NCI-H1417 treated with DMSO at 0.1 percent for 48 hours (cell line): ENCODE data around the gene AGBL4.

Source experiments
- DNase-seq: peaks from one replicate; lab custom pipeline; 2025; lab: John Stamatoyannopoulos, UW

Gene AGBL4

DNA sequence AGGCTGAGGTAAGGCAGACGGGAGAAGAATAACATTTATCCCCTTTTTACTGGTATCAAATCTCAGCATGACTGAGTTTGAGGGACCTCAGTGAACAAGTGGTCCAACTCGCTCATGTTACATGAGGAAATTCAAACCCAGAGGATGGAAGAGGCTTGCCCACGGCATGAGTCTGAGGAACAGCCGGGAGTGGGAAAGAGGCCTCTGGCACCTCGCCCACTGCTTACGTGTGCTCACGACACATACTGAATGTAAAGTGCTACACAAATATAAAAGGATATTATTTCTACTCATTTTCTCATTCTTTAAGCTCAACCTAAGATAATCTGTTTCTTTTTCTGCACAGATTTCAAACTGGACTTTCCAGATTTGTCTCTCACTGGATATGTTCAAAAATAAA, 1261.8 kb downstream of the AGBL4 start:
- no peak for DNase-seq

DNA sequence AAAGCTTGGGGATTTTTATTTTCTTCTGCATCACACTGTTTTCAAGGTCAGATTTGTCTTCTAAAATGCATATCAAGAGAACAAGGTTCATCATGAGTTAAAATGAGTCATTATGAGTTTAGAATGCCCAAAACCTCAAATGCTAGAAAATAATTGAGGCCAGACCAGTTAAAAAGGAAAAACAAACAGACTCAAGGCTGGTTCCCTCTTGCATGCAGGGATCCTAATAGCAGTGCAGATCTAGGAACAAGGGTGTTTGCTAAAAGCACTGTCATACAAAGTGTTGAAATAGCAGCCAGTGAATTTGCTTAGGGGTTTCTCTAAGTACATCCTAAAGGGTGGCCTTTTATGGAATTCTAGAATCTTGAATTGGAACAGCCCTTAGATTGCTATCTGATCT, 1262.3 kb downstream of the AGBL4 start:
- no peak for DNase-seq

GRCh38 chr1:48760857-48761256, 1262.9 kb downstream of the AGBL4 start:
- no peak for DNase-seq

DNA sequence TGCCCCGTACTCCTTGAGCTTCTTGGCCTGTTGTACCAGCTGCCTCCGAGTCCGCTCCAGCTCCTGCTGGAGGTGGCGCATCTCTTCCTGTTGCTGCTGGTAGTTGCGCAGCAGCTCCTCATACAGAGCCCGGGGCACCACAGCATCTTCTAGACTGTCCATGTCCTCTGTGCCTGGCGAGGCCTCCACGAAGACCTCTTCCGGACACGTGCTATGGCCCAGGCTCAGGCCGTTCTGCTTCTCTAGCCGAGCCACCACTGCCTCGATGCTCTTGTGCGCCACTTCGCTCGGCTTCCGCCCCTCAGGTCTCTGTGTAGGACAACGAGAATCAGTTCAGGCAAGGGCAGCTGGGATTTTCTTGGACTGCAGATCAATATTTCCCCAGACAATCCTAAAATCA, 1264.8 kb downstream of the AGBL4 start:
- DNase-seq = no peak

GRCh38 chr1:48757363-48757762, 1266.4 kb downstream of the AGBL4 start:
- no peak for DNase-seq

DNA sequence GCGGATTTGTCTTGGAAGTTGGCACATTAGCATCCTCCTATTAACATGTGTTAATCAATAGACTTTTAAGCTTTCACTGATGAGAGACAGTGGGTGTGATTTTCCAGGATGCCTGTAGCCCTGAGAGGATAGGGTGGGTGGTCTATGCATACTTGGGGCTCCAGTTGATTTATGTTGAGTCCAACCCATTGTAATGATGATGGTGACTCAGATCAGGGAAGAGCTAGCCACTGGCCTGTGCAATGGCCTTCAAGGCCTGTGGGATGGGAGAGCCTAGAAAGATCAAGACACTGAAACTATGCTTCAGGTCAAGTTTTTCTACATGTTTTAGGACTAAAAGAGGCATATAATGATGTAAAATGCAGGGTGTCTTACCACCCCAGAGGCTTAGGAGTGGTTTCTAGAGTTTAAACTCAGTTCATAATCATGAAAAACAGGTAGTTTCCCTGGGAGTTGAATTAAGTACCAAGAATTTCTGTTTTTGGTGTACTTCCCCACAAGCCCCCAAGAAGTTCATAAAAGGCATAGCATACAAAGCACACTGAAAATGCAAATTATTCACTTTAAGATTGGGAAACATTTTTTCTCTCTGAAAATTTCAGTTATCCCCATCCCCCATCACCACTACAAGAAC, 1267.0 kb downstream of the AGBL4 start:
- DNase-seq = no peak

GRCh38 chr1:48753293-48753692, 1270.5 kb downstream of the AGBL4 start:
- no peak for DNase-seq

- no peak for DNase-seq
Observed at GRCh38 chr1:48750109-48750508, 1273.6 kb downstream of the AGBL4 start.

DNA sequence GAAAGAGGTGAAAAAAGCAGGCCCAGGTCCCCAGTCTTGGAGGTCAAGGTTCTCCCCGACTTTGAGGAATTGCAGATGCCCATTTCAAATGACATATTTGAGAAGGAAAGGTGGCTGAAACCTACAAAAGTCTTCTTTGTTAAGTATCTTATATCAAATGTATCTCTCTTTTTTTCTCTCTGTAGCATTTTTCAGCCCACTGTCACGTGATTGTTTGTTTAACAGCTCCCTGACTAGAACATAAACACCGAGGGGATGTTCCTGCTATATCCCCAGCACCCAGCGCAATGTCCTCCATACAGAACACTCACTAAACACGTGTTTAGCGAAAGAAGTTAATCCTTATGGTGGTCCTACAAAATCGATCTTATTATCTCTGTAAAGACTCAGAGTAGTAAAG, 1274.7 kb downstream of the AGBL4 start:
- no peak for DNase-seq

- DNase-seq = no peak
Observed at GRCh38 chr1:48746906-48747305, 1276.8 kb downstream of the AGBL4 start.

DNA sequence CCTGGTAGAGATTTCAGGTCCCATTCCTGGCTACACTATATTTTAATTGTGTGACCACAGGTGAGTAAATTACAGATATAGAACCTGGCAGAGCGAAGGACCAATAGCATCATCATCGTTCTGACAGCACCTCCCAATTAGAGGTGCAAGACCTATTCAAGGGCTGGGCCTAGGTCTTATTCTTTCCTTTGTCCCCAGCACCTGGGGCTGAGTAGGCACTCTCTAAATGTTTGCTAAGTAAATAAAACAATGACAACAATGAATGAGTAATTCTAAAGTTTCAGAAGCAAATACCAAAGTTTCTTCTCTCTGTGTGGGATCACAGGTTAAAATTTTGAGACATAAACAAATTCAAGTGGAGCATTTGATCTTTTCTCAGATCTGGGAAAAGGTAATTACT, 1279.7 kb downstream of the AGBL4 start:
- no peak for DNase-seq

DNA sequence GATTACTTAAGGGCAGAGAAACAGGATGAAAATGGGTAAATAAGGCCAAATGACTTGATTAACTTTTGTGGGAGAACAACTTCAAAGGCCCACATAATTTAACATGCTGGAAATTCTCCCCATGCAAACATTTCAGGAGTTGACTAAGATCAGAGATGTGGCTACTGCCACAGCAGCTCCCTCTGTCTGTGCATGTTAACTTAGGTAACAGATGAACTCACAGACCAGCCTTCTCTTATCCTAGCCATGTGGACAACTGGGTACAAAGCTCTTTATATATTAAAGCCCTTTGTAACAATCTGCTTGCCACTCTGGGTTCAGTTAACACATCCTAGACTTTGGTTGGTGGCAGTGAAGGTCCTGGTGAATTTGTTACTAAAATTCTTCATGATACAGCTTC, 1280.3 kb downstream of the AGBL4 start:
- no peak for DNase-seq

GRCh38 chr1:48741380-48741779, 1282.4 kb downstream of the AGBL4 start:
- no peak for DNase-seq

DNA sequence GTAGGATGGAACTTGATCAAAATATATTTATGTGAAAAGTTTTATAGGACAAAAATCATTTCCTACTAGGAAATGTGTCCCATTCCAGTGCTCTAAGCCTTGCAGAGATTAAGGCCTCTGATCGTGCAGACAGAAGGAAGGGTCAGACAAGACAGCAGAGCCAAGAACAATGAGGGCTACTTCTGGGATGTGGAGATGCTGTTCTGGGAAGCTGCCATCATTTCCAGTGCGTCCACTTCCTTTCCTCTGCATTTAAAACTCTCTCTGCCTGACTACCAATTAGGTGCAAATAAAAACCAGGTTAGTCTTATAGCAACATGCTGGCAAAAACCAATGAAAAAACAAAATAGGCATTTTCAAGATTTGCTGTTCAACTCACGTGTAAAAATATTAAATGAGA, 1283.1 kb downstream of the AGBL4 start:
- DNase-seq = no peak

DNA sequence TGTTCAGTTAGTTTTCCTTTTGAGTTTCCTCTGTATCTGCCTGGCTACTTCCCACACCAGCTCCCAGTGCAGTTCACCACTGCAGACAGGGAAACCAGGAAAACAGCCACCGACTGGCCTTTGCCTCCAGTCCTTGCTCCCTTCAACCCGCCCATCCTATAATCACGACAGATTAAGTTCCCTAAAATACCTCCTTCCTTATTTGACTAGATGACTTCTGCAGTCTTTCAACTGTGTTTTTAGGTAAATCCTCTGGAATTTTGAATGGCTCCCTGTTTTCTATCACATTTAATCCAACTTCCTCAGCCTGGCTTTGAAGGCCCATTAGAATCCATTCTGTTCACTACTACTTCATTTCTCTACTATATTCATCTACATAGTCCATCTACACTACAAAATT, 1284.7 kb downstream of the AGBL4 start:
- DNase-seq = no peak

GRCh38 chr1:48738356-48738755, 1285.4 kb downstream of the AGBL4 start:
- no peak for DNase-seq

- DNase-seq = no peak
Observed at GRCh38 chr1:48735796-48736195, 1288.0 kb downstream of the AGBL4 start.

GRCh38 chr1:48730164-48730910, 1293.4 kb downstream of the AGBL4 start:
- no peak for DNase-seq

- DNase-seq = no peak
Observed at GRCh38 chr1:48728584-48728983, 1295.2 kb downstream of the AGBL4 start.

- DNase-seq = no peak
Observed at GRCh38 chr1:48726557-48727215, 1297.1 kb downstream of the AGBL4 start.

GRCh38 chr1:48726139-48726538, 1297.6 kb downstream of the AGBL4 start:
- DNase-seq = no peak

GRCh38 chr1:48725341-48726046, 1298.3 kb downstream of the AGBL4 start:
- no peak for DNase-seq

DNA sequence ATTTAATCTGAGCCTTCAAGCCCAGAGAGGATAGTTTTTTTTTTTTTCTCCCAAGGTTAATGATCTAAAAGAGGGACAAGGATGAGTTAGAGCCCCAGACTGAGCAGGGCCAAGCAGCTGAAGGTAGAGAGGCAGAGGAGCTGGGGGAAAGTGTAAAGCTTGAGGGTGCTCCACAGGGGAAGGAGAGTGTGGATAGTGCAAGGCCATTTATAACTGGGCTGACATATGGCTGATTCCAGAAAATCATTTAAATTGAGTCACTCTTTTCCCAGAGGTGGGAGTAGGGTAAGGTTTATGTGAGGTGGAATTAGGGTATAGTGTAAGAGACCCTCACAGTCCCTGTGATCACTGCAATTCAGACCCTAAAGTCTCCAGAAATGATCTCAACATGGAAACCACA, 1302.8 kb downstream of the AGBL4 start:
- no peak for DNase-seq
